SK-N-MC (cell line): ENCODE data around the gene RUNX2.

Source experiments
- EZH2 ChIP-seq: fragments of 200-600 bp; sonication (generic); IDR thresholded peaks from one replicate; pipeline ENCODE4 v1.6.1; 2017; ENCODE audit warnings: antibody characterized with exemption
- POLR2AphosphoS5 ChIP-seq: IDR thresholded peaks from 2 replicates; pipeline ENCODE4 v1.6.1; 2012; ENCODE audit warnings: mild to moderate bottlenecking, low read depth, low read length, borderline replicate concordance

- TF ChIP-seq POLR2AphosphoS5 (no peak), EZH2 (no peak)
Measured at GRCh38 chr6:45541934-45542333, 213.8 kb downstream of the RUNX2 start.
